GM10266 (cell line): ENCODE results near the gene LBP.
"Not testable (repeated sequence)": the region's sequence is repeated elsewhere in the genome, so short reads cannot be mapped to it uniquely, and the experiment has no call there.

Experiments used
- DNase-seq: peaks from one replicate; pipeline ENCODE4 v3.0.0; 2012; ENCODE audit errors: extremely low spot score
- CTCF ChIP-seq: IDR thresholded peaks from 2 replicates; pipeline ENCODE4 v1.5.1; 2012; ENCODE audit warnings: mild to moderate bottlenecking, low read depth; ENCODE audit not compliant: control insufficient read depth, insufficient read depth; ENCODE audit errors: missing control alignments

The LBP gene

GRCh38 chr20:38331814-38332213, 14.5 kb upstream of the LBP start:
- no peak for TF ChIP-seq CTCF

DNA sequence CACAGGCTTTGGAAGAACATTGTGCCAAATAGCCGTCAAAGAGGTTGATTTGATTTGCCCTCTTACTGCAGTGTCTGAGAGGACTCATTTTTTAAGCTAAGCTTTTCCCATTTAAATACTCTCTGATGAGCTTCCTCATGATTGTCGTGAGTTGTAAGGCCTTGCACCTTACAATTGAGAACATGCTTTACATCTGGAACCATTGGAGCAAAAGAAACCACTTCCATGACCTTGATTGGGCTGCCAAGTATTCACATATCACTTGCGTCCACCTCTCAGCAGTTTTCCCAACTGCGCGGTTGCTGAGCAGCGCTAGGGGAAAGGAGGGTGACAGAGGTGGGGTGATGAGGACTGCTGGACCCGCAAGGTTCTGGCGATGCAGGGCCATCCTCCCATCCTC, 12.3 kb upstream of the LBP start:
- DNase-seq = no peak
- TF ChIP-seq CTCF = no peak

More at GRCh38 chr20:38331814-38332213, 14.5 kb upstream of the LBP start:
- DNase-seq = no peak

DNA sequence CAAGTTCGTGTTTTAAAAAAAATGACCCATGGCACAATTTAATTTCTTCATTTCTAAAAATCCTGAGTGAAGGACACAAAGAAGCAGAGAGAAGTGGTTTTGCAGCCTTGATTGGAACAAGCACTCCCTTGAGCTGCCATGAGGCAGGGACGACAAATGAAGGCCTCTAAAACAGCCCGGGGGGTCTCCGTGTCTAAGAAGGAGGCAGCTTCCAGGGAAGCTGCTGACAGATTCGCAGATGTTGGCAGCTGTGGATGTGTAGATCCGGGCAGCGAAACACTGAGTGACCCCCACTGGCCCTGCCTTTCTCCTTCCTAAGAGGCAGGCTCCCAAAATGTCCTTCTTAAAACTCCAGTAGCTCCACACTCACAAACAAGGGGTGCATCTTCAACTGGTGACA, 9.6 kb upstream of the LBP start:
- no peak for DNase-seq
- no peak for TF ChIP-seq CTCF

DNA sequence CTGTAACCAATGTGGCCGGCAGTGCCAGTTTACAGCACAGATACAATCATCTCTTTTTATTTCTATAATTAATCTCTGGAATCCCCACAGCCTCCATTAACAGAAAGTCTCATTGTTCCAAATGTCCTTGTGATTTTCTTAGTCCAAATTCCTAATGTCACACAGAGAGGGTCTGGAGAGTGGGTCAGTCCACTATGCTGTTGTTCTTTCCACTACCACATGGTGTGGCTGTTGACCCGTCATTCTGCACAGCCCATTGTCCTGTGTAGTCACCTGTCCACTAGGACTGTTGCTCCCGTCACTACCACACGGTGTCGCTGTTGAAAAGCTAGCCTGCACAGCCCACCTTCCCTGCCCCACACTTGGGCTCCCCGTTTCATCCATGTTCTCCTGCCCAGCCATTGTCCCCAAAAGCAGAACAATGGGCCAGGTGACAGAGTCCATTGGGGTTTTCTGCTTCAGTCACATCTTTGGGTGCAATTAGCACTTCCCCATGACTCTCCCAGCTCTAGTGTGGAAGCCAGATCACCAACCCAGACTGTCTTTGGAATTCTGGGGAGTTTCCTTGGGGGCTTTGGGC, 8.6 kb upstream of the LBP start:
- DNase-seq = no peak
- TF ChIP-seq CTCF = no peak

DNA sequence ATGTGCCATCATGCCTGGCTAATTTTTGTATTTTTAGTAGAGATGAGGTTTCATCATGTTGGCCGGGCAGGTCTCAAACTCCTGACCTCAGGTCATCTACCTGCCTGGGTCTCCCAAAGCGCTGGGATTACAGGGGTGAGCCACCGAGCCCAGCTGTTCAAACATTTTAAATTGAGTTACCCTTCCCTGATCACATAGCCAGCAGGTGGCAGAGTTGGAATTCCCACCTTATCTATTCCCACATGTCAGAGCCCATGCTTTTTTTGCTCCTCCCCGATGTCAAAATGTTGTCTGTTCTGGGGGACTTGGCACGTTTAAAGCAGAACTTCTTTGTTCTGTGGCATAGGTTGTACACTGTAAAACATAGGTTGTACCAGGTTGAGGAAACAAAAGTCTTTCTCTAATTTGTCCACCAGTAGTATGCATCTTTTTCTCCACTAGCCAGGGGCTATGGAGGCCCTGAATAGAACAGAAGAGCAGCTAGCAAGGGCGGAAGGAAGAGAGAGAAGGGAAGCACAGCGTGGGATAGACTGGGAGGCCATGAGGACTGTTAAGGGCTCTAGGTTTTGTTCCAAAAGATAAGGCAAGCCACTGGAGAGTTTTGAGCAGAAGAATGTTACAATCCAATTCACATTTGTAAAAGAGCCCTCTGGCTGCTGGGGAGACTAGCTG, 7.3 kb upstream of the LBP start:
- no peak for TF ChIP-seq CTCF
- DNase-seq = no peak

- not testable (repeated sequence) for DNase-seq
Observed at GRCh38 chr20:38339521-38339896, 6.8 kb upstream of the LBP start.

DNA sequence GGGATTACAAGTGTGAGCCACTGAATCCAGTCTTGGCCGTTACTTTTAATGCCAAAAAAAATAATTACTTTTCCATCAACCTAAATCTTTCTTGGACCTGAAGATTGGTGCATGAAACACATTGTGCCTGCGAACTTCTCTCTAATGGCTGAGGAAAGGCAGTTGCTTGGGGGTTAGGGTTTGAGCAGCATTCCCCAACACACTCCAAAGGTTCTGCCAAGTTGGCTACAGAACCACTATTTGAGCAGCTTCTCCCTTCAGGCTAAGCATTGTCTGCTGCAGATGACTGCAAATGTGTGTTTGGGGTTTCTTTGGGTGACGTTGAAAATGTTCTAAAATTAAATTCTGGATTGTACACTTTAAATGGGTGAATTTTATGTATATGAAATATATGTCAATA, 6.3 kb upstream of the LBP start:
- no peak for TF ChIP-seq CTCF

DNA sequence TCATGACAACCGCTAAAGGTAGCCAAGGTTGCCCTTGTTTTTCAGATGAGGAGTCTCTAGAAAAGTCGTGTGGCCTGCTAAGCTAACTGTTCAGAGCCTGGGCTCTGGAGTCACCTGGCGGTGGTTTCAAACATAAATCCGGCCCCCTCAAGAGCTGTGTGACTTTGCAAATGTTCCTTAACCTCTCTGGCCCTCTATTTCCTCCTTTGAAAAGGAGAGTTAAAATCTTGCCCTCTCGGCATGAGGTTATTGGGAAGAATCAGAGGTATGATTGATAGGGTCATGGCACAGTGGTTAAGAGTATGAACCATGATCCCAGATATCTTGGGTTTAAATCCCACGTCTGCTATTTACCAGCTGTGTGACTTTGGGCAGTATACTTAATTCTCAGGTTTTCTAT, 5.6 kb upstream of the LBP start:
- no peak for DNase-seq
- TF ChIP-seq CTCF = no peak

More for the DNA sequence above, 6.3 kb upstream of the LBP start:
- no peak for DNase-seq
